Heart left ventricle (tissue), 13 donors: ENCODE measurements around the gene KLRC4.

Experiments used
- CTCF ChIP-seq, 12 donors: fragments of 200-600 bp; sonication (generic) in 4 of 12; IDR thresholded peaks; one replicate each; pipeline versions ENCODE4 v1.5.0 to v1.8.0; 2018 to 2022; ENCODE audit warnings: antibody characterized with exemption in 12 of 12, mild to moderate bottlenecking in 5 of 12
- POLR2A ChIP-seq, 2 donors: fragments of 450-650 bp; IDR thresholded peaks; one replicate each; pipeline ENCODE4 v1.6.1; 2017; ENCODE audit warnings: antibody characterized with exemption in 2 of 2, mild to moderate bottlenecking in 2 of 2, moderate library complexity in 2 of 2
- donor health status: ischemic (EF 13 %, LVEDD 7.1; RV severe dilation, severe dysfunction).
- donor health status: DM: no; HTN: yes; CAD: no.
- donor health status: DM: no; HTN: no; CAD: no.
- donor health status: ischemic (EF 25% LVEDD 6.9; RV normal size, moderate dysfunction).
- donor health status: ischemic (EF 25% LVEDD 5.7; RV mildly dilated, moderate dysfunction).
- donor health status: ischemic (EF 35%, LVEDD 5.7; RV mildly dilated, moderate dysfunction).
- donor health status: nonischemic (EF 11% LVEDD 7.7; RV severe dilation, severe dysfunction).
- donor health status: DM: yes; HTN: yes; CAD: no.
- donor health status: PGD.
- donor health status: ischemic (EF 29% LVEDD 5.4; RV normal size, mild dysfunction).
- donor health status: nonischemic (EF 23%, LVEDD 6.1; RV moderate dilation, normal function).

- TF ChIP-seq CTCF (IDR thresholded peaks at IDR 0.05) (no peak), POLR2A (IDR thresholded peaks at IDR 0.05) (no peak)
Observed at GRCh38 chr12:10358131-10358530, 51.4 kb downstream of the KLRC4 start.
